WI38 (cell line): Measurements from ENCODE around the gene TMUB1.

Experiments
- H3K4me3 ChIP-seq: 2 replicates; pipeline ENCODE4 v1.5.1; 2011; ENCODE audit warnings: low read depth, mild to moderate bottlenecking, control low read depth, low read length
- TF ChIP-seq, protein P1 (sequence below): IDR thresholded peaks from 2 replicates; pipeline ENCODE4 v1.5.1; 2012; ENCODE audit warnings: low read depth, mild to moderate bottlenecking, control low read depth, low read length

The TMUB1 gene

DNA sequence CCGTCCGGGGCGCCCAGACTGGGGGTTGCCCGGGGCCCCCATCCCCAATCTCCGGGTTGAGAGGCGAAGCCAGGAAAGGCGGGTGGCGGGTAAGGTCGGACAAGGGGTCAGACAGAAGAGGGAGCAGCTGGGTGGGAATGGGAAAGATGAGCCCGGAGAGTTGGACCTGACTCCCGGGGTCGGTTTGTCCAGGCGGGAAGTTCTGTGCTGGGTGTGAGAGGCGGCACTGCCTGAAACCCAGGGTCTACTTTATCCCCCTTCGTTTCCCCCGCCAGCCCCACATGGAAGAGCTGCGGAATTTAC lies 23.2 kb downstream of the TMUB1 start:
- TF ChIP-seq, protein P1, sequence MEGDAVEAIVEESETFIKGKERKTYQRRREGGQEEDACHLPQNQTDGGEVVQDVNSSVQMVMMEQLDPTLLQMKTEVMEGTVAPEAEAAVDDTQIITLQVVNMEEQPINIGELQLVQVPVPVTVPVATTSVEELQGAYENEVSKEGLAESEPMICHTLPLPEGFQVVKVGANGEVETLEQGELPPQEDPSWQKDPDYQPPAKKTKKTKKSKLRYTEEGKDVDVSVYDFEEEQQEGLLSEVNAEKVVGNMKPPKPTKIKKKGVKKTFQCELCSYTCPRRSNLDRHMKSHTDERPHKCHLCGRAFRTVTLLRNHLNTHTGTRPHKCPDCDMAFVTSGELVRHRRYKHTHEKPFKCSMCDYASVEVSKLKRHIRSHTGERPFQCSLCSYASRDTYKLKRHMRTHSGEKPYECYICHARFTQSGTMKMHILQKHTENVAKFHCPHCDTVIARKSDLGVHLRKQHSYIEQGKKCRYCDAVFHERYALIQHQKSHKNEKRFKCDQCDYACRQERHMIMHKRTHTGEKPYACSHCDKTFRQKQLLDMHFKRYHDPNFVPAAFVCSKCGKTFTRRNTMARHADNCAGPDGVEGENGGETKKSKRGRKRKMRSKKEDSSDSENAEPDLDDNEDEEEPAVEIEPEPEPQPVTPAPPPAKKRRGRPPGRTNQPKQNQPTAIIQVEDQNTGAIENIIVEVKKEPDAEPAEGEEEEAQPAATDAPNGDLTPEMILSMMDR: no peak
- peak overlapping the region; percentile 86 for H3K4me3 ChIP-seq

DNA sequence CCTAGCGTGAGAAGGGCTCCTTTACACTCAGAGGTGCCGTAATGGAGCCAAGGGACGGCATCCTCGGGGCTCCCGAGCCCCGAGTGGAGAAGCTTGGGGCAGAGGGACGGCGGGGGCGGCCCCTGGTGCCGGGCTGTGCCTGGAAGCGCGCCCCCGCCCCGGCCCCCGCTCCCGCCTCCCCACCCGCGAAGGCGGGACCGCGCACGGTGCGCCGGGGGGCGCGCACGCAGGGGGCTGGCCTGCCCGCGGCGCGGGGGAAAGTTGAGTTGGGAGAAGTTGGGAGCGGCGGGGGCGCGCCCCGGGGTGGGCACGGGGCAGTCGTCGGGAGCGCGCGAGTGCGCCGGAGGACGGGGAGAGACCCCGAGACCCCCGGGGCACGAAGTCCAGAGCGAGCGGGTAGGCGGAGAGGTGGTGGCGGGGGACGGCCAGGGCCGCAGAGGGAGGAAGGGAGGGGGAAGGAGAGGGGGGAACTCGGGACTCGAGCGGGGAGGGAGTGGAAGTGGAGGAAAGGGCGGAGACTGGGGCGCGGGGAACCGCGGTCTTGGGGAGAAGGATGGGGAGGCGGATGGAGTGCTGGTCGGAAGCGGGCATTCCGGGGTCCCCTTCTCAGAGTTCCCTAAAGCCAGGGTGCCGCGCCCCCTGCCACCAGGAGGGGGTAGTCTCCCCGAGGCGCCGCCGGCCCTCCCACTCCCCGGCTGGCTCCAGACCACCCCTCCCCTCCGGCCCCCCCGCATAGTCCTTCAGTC lies 23.8 kb downstream of the TMUB1 start, which contains the start of gene SLC4A2:
SLC4A2 (plus strand) TSS at position 223 of the 746 bp plus-strand sequence. CDS start 2,399 bp downstream, outside the sequence.
- TF ChIP-seq, protein P1: peak; percentile 45; the same call in 1 of the 2 replicates
- peak within 1 kb of the TSS; percentile 86 for H3K4me3 ChIP-seq

DNA sequence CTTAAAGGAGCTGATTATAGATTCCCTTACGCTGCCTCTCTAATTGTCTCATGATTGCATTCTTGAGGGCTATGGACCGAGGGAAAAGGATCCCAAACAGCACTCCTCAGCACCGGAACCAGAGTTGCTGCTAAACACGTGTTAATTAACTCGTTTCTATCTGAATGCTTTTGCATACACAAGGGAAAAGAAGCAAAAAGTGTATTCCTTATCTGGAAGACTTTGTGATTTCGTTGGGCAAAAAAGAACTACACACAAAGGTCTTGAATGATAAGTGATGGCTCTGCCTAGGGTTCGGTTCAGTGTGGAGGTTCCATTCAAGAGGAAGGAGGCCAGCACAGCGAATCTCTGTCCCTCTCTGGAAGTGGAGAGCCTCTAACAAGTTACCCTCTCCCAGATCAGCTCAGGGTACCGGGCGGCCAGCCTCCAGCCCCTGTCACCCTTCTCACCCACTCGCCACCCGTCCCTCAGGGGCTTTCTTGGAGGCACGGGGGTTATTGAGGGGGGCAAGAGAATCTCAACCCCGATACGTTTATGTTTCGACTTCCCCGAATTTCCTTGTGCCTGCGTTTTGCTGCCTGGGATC lies 24.4 kb downstream of the TMUB1 start:
- TF ChIP-seq, protein P1: no peak
- peak overlapping the region; percentile 86 for H3K4me3 ChIP-seq

DNA sequence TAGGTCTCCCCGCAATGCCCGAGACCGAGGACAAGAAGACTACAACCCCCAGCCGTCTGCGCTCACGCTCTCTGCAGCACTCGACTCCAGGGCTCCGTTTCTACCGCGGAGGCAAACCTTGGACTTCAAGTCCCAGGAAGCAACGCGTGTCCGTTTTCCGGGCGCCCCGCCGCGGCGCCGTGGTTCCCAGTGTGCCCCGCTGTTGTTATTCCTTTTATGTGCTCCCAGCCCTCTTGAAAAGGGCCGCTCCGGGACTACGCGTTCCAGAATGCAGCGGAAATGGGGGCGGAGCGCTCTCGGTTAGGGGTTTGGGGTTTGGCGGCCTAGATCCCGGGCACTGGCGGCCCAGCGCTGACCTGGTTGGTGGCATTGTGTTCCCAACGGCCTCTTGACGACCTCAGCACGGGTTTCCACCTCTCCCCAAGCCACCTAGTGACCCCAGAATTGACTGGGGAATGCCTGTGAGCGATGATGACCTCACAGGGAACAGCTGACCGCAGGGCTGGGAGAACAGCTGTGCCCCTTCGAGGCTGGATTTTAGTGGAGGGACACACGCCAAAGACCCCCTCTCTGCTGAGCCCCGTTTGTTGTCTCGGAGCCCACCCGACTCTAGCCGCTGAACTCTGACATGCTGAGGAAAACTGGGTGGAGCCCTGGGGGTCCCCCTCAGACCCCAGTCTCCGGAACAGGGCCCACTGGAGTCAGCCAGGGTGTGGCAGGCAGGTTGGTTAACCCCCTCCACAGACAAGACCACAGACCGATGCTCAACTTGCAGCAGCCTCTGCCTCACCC lies 25.1 kb downstream of the TMUB1 start:
- peak overlapping the region; percentile 75 for H3K4me3 ChIP-seq
- TF ChIP-seq, protein P1: no peak

DNA sequence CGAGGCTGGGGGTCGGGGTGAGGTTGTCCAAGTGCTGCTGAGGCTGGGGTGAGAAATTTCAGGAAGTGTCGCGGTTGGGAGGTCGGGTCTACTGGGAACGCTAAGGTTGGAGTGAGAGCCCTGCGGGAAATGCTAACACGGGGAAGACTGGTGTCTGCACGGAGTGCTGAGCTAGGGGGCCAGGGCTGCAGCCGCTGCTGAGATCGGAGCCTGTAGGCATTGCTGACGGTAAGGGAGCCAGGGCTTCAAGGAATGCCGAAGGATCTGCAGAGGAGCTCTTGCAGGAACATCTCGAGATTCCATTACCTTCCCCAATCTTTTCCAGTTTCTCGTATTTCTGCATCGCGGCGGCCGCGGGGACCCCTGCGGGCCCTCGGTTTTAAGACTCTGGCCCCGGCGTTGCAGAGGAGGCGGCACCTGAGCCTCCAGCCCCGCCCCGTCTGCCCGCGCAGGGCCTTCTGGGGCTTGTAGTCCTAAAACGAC lies 25.7 kb downstream of the TMUB1 start, which contains the start of gene CDK5:
CDK5 (minus strand) TSS at position 392 of the 483 bp plus-strand sequence; CDS start at position 343, 49 bp downstream.
- TF ChIP-seq, protein P1: no peak
- H3K4me3 ChIP-seq: peak within 1 kb of the TSS; percentile 75

DNA sequence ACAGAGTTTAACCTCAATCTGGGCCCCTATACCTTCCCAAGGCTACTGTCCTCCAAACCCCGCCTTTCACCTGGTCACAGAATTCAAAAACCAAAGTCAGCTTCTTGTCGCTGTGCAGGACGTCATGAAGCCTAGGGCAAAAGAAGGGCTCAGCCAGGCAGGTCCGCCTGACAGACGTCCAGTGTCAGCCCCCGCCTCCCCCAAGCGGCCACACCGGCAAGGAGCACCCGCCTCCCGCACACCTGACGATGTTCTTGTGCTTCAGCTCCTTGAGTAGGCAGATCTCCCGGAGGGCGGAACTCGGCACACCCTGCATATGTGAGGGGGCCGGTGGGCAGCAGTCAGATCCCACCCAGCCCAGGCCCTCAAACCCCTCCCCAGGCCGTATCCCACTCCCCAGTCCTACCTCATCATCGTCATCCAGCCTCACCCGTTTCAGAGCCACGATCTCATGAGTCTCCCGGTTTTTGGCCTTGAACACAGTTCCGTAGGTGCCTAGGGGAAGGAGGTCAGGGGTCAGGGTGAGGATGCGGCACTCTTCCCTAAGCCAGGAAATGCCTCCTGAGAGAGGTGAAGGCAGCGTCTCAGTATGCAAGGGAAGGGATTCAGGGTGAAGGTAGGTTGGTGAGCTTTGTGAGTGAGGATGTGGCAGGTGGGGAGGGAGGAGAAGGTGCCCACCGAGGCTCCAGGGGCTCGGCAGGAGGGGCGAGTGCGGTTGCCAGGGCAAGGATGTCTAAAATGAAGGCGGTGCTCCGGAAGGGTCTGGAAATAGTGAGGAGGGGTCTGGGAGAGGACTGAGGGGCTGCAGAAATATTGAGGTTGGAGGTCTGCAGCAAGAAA lies 26.4 kb downstream of the TMUB1 start:
- H3K4me3 ChIP-seq: peak overlapping the region; percentile 75
- TF ChIP-seq, protein P1: no peak
